ENCODE results near the gene FAM53B. TPM values are rescaled to one million over a fixed set of nuclear protein-coding genes. Genes with fewer than 3 reads are reported as not detected.
A peak's percentile ranks its signal among the peaks of the same experiment; 100 is the strongest.

FAM53B gene
- polyA plus RNA-seq, 1 donor from 2014 or later: 48.9 TPM

GRCh38 chr10:124648131-124648475, 96.1 kb downstream of the FAM53B start:
- H3K36me3 Mint-ChIP-seq: peaks cover 1% of the 10 kb centered on the region
- peaks cover 59 to 89% (median 82%) of the 10 kb centered on the region in 3 donors for H3K4me1 Mint-ChIP-seq
- H3K9me3 Mint-ChIP-seq: no peaks in the 10 kb centered on the region
- H3K4me3 Mint-ChIP-seq: peak overlapping the region; percentile 63 to 97 (median 81)
- H3K27me3 Mint-ChIP-seq: no peaks in the 10 kb centered on the region
- peak overlapping the region; percentile 94 to 98 (median 95) for H3K27ac Mint-ChIP-seq

- no peaks in the 10 kb centered on the region for H3K27me3 Mint-ChIP-seq
- peak overlapping the region; percentile 63 to 97 (median 81) for H3K4me3 Mint-ChIP-seq
- H3K4me1 Mint-ChIP-seq: peaks cover 62 to 89% (median 76%) of the 10 kb centered on the region in 3 donors
- peaks cover 1% of the 10 kb centered on the region for H3K36me3 Mint-ChIP-seq
- no peaks in the 10 kb centered on the region for H3K9me3 Mint-ChIP-seq
- peak overlapping the region; percentile 94 to 98 (median 95) for H3K27ac Mint-ChIP-seq
Measured at GRCh38 chr10:124647421-124648130, 96.6 kb downstream of the FAM53B start.

- Mint-ChIP-seq H3K9me3 (no peaks in the 10 kb centered on the region), H3K36me3 (peaks cover 1% of the 10 kb centered on the region), H3K27me3 (no peaks in the 10 kb centered on the region), H3K4me1 (peaks cover 57 to 89% (median 75%) of the 10 kb centered on the region in 3 donors), H3K27ac (peak overlapping the region; percentile 94 to 98 (median 95)), H3K4me3 (peak overlapping the region in 3 of 4 donors; percentile 63 to 84 (median 63))
Measured at GRCh38 chr10:124646483-124647352, 97.5 kb downstream of the FAM53B start.

DNA sequence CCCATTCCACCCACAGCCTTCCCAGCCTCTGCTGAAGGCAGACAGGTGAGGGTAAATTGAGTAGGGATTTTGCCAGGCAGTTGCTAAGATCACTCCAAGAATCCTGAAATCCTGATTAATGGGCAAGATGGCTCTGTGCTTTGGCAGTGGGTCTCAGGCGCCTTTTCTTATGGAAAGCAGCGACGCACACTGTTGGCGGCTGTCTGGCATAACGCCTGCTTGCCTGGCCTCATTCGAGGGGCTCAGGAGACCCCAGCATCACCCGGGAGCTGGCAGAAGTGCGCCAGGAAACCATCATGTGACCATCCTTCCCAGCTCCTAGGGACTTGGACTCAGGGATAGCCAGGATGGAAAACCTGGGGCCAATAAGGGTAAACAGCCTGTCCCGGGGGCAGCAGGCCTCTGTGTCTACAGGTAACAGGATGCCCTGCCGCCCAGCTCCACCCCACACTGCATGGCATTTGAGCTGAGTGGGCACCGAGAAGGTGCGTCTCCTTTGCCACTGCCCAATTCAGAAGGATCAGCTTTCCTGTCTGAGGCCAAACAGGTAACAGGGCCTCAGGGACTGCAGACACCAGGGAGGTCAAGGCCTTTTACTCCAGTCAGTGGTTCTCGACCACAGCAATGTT, 98.6 kb downstream of the FAM53B start:
- Mint-ChIP-seq H3K9me3 (no peaks in the 10 kb centered on the region), H3K4me3 (peak overlapping the region in 3 of 4 donors; percentile 63 to 87 (median 67)), H3K36me3 (peaks cover 1% of the 10 kb centered on the region), H3K4me1 (peaks cover 61 to 89% (median 75%) of the 10 kb centered on the region in 3 donors), H3K27me3 (peaks cover 1% of the 10 kb centered on the region), H3K27ac (peak overlapping the region; percentile 94 to 98 (median 95))

GRCh38 chr10:124644771-124645415, 99.3 kb downstream of the FAM53B start:
- Mint-ChIP-seq H3K27ac (peak overlapping the region; percentile 74 to 95 (median 94)), H3K36me3 (peaks cover 1% of the 10 kb centered on the region), H3K4me1 (peaks cover 64 to 92% (median 72%) of the 10 kb centered on the region in 3 donors), H3K9me3 (no peaks in the 10 kb centered on the region), H3K4me3 (peak overlapping the region; percentile 30 to 67 (median 56)), H3K27me3 (peaks cover 3% of the 10 kb centered on the region)

- Mint-ChIP-seq H3K27ac (peak overlapping the region; percentile 74 to 94 (median 76)), H3K9me3 (no peaks in the 10 kb centered on the region), H3K4me3 (peak overlapping the region in 3 of 4 donors; percentile 51 to 67 (median 60)), H3K27me3 (peaks cover 3% of the 10 kb centered on the region), H3K4me1 (peaks cover 62 to 90% (median 71%) of the 10 kb centered on the region in 3 donors), H3K36me3 (peaks cover 1% of the 10 kb centered on the region)
Measured at GRCh38 chr10:124644236-124644635, 99.9 kb downstream of the FAM53B start.

- Mint-ChIP-seq H3K36me3 (peaks cover 1% of the 10 kb centered on the region), H3K4me3 (peak overlapping the region in 2 of 4 donors; percentile 52 to 77), H3K27ac (peak overlapping the region; percentile 94 to 99 (median 98)), H3K9me3 (no peaks in the 10 kb centered on the region), H3K27me3 (peaks cover 3% of the 10 kb centered on the region), H3K4me1 (peaks cover 57 to 85% (median 64%) of the 10 kb centered on the region in 3 donors)
Measured at GRCh38 chr10:124643330-124644009, 100.7 kb downstream of the FAM53B start.

GRCh38 chr10:124642088-124642710, 102.0 kb downstream of the FAM53B start:
- no peaks in the 10 kb centered on the region for H3K9me3 Mint-ChIP-seq
- peaks cover 56 to 84% (median 62%) of the 10 kb centered on the region in 3 donors for H3K4me1 Mint-ChIP-seq
- peaks cover 3% of the 10 kb centered on the region for H3K27me3 Mint-ChIP-seq
- no peaks in the 10 kb centered on the region for H3K36me3 Mint-ChIP-seq
- peak overlapping the region; percentile 12 to 86 (median 82) for H3K4me3 Mint-ChIP-seq
- peak overlapping the region; percentile 94 to 99 (median 98) for H3K27ac Mint-ChIP-seq

- Mint-ChIP-seq H3K4me1 (peaks cover 59 to 81% (median 60%) of the 10 kb centered on the region in 3 donors), H3K4me3 (peak overlapping the region; percentile 75 to 95 (median 85)), H3K9me3 (no peaks in the 10 kb centered on the region), H3K27me3 (peaks cover 3% of the 10 kb centered on the region), H3K27ac (peak overlapping the region; percentile 94 to 99 (median 98)), H3K36me3 (peaks cover 3% of the 10 kb centered on the region)
Measured at GRCh38 chr10:124641282-124642087, 102.7 kb downstream of the FAM53B start.

GRCh38 chr10:124640538-124641231, 103.5 kb downstream of the FAM53B start:
- H3K9me3 Mint-ChIP-seq: no peaks in the 10 kb centered on the region
- H3K27me3 Mint-ChIP-seq: peaks cover 3% of the 10 kb centered on the region
- peak overlapping the region; percentile 75 to 95 (median 85) for H3K4me3 Mint-ChIP-seq
- H3K27ac Mint-ChIP-seq: peak overlapping the region; percentile 94 to 99 (median 98)
- peaks cover 57 to 80% (median 61%) of the 10 kb centered on the region in 3 donors for H3K4me1 Mint-ChIP-seq
- H3K36me3 Mint-ChIP-seq: peaks cover 3% of the 10 kb centered on the region

DNA sequence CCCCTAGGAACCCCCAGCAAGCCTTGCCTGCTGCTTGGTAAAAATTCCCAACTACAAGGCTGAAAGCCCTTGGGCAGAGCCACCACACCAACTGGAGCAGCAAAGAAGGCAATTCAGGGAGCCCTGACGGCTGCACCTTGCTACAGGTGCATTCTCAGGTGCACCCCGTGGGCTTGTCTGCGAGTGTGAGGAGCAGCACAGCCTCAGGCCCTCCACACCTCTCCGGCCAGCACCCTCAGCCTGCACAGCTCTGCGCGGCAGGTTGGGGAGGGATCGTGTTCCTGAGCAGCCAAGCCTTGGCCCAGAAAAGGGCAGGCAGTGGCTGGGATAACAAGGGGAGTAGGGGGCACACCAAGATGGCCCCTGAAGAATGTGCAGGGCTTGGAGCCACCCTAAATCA, 104.1 kb downstream of the FAM53B start:
- Mint-ChIP-seq H3K27me3 (peaks cover 3% of the 10 kb centered on the region), H3K36me3 (peaks cover 3% of the 10 kb centered on the region), H3K9me3 (no peaks in the 10 kb centered on the region), H3K4me1 (peaks cover 53 to 76% (median 58%) of the 10 kb centered on the region in 3 donors), H3K27ac (peak overlapping the region; percentile 94 to 99 (median 98)), H3K4me3 (peak overlapping the region in 2 of 4 donors; percentile 86 to 95)

GRCh38 chr10:124639646-124640045, 104.5 kb downstream of the FAM53B start:
- H3K27me3 Mint-ChIP-seq: peaks cover 3% of the 10 kb centered on the region
- H3K27ac Mint-ChIP-seq: peak overlapping the region in 2 of 3 donors; percentile 94 to 98
- peak overlapping the region in 2 of 4 donors; percentile 82 to 86 for H3K4me3 Mint-ChIP-seq
- H3K9me3 Mint-ChIP-seq: peaks cover 0 to under 1% (median 0%) of the 10 kb centered on the region in 3 donors
- H3K4me1 Mint-ChIP-seq: peaks cover 50 to 73% (median 58%) of the 10 kb centered on the region in 3 donors
- peaks cover 4% of the 10 kb centered on the region for H3K36me3 Mint-ChIP-seq
